HG02973 (cell line): ENCODE data around the gene ATMIN.

ENCODE experiments used
- ATAC-seq: cut with Tn5 transposase; IDR thresholded peaks from one replicate; pipeline ENCODE4 v1.9.1; 2021; ENCODE audit warnings: moderate library complexity; ENCODE audit not compliant: unreplicated experiment

ATMIN gene

GRCh38 chr16:81004646-81005353 lies 30.8 kb upstream of the ATMIN start:
- ATAC-seq, result no peak

- no peak for ATAC-seq
Measured at GRCh38 chr16:81005610-81006161, 30.0 kb upstream of the ATMIN start.

GRCh38 chr16:81006211-81006812 lies 29.3 kb upstream of the ATMIN start:
- ATAC-seq, result peak; percentile 28

- peak; percentile 75 for ATAC-seq
Measured at GRCh38 chr16:81006813-81007695, 28.6 kb upstream of the ATMIN start, which contains the start of the genes CENPN and CMC2. Gene CENPN, plus strand, starts transcription at chr16:81007214. Its CDS starts 4,726 bp downstream, at chr16:81011940. Gene CMC2, minus strand, starts transcription at chr16:81006885. Its CDS starts 9,491 bp downstream, at chr16:80997394.

GRCh38 chr16:81008505-81008789 lies 27.2 kb upstream of the ATMIN start:
- ATAC-seq, result no peak

- no peak for ATAC-seq
Measured at GRCh38 chr16:81012974-81013373, 22.7 kb upstream of the ATMIN start.

- ATAC-seq, result peak; percentile 58
Measured at GRCh38 chr16:81014672-81015071, 21.0 kb upstream of the ATMIN start.

- no peak for ATAC-seq
Measured at GRCh38 chr16:81018496-81018895, 17.1 kb upstream of the ATMIN start.

GRCh38 chr16:81026429-81026828 lies 9.2 kb upstream of the ATMIN start:
- no peak for ATAC-seq

- ATAC-seq, result no peak
Measured at GRCh38 chr16:81029930-81030604, 5.6 kb upstream of the ATMIN start.

GRCh38 chr16:81035975-81036750 lies 521 bp downstream of the ATMIN start:
- ATAC-seq, result peak; percentile 49

GRCh38 chr16:81036751-81037350 lies 1.2 kb downstream of the ATMIN start:
- no peak for ATAC-seq

- no peak for ATAC-seq
Measured at GRCh38 chr16:81040131-81040530, 4.5 kb downstream of the ATMIN start.

- no peak for ATAC-seq
Measured at GRCh38 chr16:81040842-81041241, 5.2 kb downstream of the ATMIN start.

- no peak for ATAC-seq
Measured at GRCh38 chr16:81041696-81042095, 6.1 kb downstream of the ATMIN start.

- no peak for ATAC-seq
Measured at GRCh38 chr16:81042821-81043220, 7.2 kb downstream of the ATMIN start.

GRCh38 chr16:81053761-81054160 lies 18.1 kb downstream of the ATMIN start:
- no peak for ATAC-seq

GRCh38 chr16:81060576-81061306 lies 25.1 kb downstream of the ATMIN start:
- ATAC-seq, result no peak

- ATAC-seq, result no peak
Measured at GRCh38 chr16:81061307-81061640, 25.6 kb downstream of the ATMIN start.
